ENCODE measurements around the gene TMEM200B. TPM values are rescaled to one million over a fixed set of nuclear protein-coding genes. Genes with fewer than 3 reads are reported as not detected.

The TMEM200B gene
- total and polyA plus RNA-seq, 2 of the 4 experiments (the other 2 are of a cell fraction) = 4.8 to 6.2 TPM

- in situ Hi-C loops (cut with MboI; ENCODE audit: low sequenced_read_pairs) = no loop called here
- dilution Hi-C loops (cut with HindIII; ENCODE audit: low sequenced_read_pairs, unreplicated experiment) = no loop called here
- H4K91ac ChIP-seq (ENCODE audit: insufficient read depth, low read depth, low read length) = no peak overlapping the region
- no peak overlapping the region for H3K4me3 ChIP-seq (ENCODE audit: insufficient read depth, low read depth, low read length)
- no peak overlapping the region for H2BK120ac ChIP-seq (ENCODE audit: low read depth, low read length)
- no peak overlapping the region for H3K14ac ChIP-seq (replicated peaks; ENCODE audit: low read depth, low read length)
- no peak overlapping the region for H2AFZ ChIP-seq (replicated peaks; ENCODE audit: low read length, poor library complexity)
- CTCF ChIA-PET = interaction anchor here (0.5 kb wide), 1 partner anchor 92 kb away, joined by 3 read pairs; no protein-coding TSS in a partner anchor
- no peaks in the 10 kb centered on the region for H3K36me3 ChIP-seq (ENCODE audit: control insufficient read depth, insufficient read depth, low read length)
- no peak overlapping the region for H2AK9ac ChIP-seq (replicated peaks; ENCODE audit: low read depth, low read length, poor library complexity)
- DNase-seq (no peak), ATAC-seq (ENCODE audit: low read depth) (peak; percentile 37; the same call in 1 of the 2 replicates)
- intact Hi-C loops (cut with micrococcal nuclease) = no loop called here
- no peak overlapping the region for H3K4ac ChIP-seq (ENCODE audit: low read depth, low read length)
- no peaks in the 10 kb centered on the region for H3K9me1 ChIP-seq (ENCODE audit: insufficient read depth, low read length)
- H3K18ac ChIP-seq (ENCODE audit: low read depth, low read length) = no peak overlapping the region
- H3K56ac ChIP-seq (ENCODE audit: extremely low read depth, insufficient read depth, low read length) = no peak overlapping the region
- no peak overlapping the region for H3K23ac ChIP-seq (ENCODE audit: low read depth, low read length)
- no peak overlapping the region for H2BK15ac ChIP-seq (ENCODE audit: low read depth, low read length)
- H2BK5ac ChIP-seq (ENCODE audit: low read depth, low read length, poor library complexity, severe bottlenecking) = no peak overlapping the region
- H3K9ac ChIP-seq (ENCODE audit: low read depth, low read length) = no peak overlapping the region
- H4K8ac ChIP-seq (ENCODE audit: low read depth in 2 of 2, low read length in 2 of 2) = no peak overlapping the region
- H4K5ac ChIP-seq (ENCODE audit: low read depth, low read length) = no peak overlapping the region
- H3K27ac ChIP-seq (ENCODE audit: insufficient read depth, low read length) = no peak overlapping the region
- no peaks in the 10 kb centered on the region for H3K4me1 ChIP-seq (ENCODE audit: control insufficient read depth, insufficient read depth, low read length)
- no peak overlapping the region for H3K4me2 ChIP-seq (ENCODE audit: low read depth, low read length)
- H2BK20ac ChIP-seq (ENCODE audit: low read depth, low read length) = no peak overlapping the region
- no peaks in the 10 kb centered on the region for H3K9me3 ChIP-seq (ENCODE audit: control insufficient read depth, insufficient read depth, low read length)
- no peak overlapping the region for H2AK5ac ChIP-seq (ENCODE audit: low read depth, low read length)
- no TSS peak for BruUV-seq (replicated peaks)
- no peaks in the 10 kb centered on the region for H3K27me3 ChIP-seq (ENCODE audit: control insufficient read depth, insufficient read depth, low read length)
- no peaks in the 10 kb centered on the region for H3K79me1 ChIP-seq (ENCODE audit: low read depth in 1 of 2, low read length in 2 of 2)
- H4K20me1 ChIP-seq (ENCODE audit: insufficient read depth, low read length) = no peaks in the 10 kb centered on the region
- no peak for TF ChIP-seq POLR2A (IDR thresholded peaks at IDR 0.05; ENCODE audit: low read depth, low read length)
- no peak for TF ChIP-seq MAZ (IDR thresholded peaks at IDR 0.05; ENCODE audit: borderline replicate concordance, low read depth, low read length)
- TF ChIP-seq BHLHE40 (IDR thresholded peaks at IDR 0.05; ENCODE audit: low read depth, low read length) = no peak
- TF ChIP-seq RFX5 (IDR thresholded peaks at IDR 0.05; ENCODE audit: low read depth, low read length) = no peak
- no peak for TF ChIP-seq RAD21 (IDR thresholded peaks at IDR 0.05; ENCODE audit: low read length)
- TF ChIP-seq NFE2L2 (IDR thresholded peaks at IDR 0.05; ENCODE audit: low read depth, low read length) = no peak
- no peak for TF ChIP-seq RCOR1 (IDR thresholded peaks at IDR 0.05; ENCODE audit: insufficient replicate concordance, low read length)
- TF ChIP-seq, protein P1, sequence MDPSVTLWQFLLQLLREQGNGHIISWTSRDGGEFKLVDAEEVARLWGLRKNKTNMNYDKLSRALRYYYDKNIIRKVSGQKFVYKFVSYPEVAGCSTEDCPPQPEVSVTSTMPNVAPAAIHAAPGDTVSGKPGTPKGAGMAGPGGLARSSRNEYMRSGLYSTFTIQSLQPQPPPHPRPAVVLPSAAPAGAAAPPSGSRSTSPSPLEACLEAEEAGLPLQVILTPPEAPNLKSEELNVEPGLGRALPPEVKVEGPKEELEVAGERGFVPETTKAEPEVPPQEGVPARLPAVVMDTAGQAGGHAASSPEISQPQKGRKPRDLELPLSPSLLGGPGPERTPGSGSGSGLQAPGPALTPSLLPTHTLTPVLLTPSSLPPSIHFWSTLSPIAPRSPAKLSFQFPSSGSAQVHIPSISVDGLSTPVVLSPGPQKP (IDR thresholded peaks at IDR 0.05; ENCODE audit: borderline replicate concordance, low read depth, low read length) = no peak
- TF ChIP-seq, protein P2, sequence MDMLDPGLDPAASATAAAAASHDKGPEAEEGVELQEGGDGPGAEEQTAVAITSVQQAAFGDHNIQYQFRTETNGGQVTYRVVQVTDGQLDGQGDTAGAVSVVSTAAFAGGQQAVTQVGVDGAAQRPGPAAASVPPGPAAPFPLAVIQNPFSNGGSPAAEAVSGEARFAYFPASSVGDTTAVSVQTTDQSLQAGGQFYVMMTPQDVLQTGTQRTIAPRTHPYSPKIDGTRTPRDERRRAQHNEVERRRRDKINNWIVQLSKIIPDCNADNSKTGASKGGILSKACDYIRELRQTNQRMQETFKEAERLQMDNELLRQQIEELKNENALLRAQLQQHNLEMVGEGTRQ (IDR thresholded peaks at IDR 0.05; ENCODE audit: low read depth, low read length) = no peak
- no peak for TF ChIP-seq CHD1 (IDR thresholded peaks at IDR 0.05; ENCODE audit: low read depth, low read length)
- TF ChIP-seq, protein P3, sequence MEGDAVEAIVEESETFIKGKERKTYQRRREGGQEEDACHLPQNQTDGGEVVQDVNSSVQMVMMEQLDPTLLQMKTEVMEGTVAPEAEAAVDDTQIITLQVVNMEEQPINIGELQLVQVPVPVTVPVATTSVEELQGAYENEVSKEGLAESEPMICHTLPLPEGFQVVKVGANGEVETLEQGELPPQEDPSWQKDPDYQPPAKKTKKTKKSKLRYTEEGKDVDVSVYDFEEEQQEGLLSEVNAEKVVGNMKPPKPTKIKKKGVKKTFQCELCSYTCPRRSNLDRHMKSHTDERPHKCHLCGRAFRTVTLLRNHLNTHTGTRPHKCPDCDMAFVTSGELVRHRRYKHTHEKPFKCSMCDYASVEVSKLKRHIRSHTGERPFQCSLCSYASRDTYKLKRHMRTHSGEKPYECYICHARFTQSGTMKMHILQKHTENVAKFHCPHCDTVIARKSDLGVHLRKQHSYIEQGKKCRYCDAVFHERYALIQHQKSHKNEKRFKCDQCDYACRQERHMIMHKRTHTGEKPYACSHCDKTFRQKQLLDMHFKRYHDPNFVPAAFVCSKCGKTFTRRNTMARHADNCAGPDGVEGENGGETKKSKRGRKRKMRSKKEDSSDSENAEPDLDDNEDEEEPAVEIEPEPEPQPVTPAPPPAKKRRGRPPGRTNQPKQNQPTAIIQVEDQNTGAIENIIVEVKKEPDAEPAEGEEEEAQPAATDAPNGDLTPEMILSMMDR (conservative IDR thresholded peaks at IDR 0.05; ENCODE audit: low read depth, low read length) = no peak
- POLR2A ChIA-PET (ENCODE audit: unreplicated experiment) = no interaction called here
These were observed 32.6 kb downstream of the TMEM200B start for GRCh38 chr1:29090937-29091618.

All from IMR-90 (cell line).